Activated CD8-positive, alpha-beta memory T cell treated with anti-CD3 and anti-CD28 coated beads, Interleukin-2, amount 50 U/mL, for 1 hour (primary cell): ENCODE data around the gene KIF5B.
"Not testable (repeated sequence)": the region's sequence is repeated elsewhere in the genome, so short reads cannot be mapped to it uniquely, and the experiment has no call there.

ENCODE experiments used
- DNase-seq: peaks from one replicate; pipeline ENCODE4 v3.0.0-alpha.2; 2020; ENCODE audit errors: extremely low read depth

KIF5B gene

DNA sequence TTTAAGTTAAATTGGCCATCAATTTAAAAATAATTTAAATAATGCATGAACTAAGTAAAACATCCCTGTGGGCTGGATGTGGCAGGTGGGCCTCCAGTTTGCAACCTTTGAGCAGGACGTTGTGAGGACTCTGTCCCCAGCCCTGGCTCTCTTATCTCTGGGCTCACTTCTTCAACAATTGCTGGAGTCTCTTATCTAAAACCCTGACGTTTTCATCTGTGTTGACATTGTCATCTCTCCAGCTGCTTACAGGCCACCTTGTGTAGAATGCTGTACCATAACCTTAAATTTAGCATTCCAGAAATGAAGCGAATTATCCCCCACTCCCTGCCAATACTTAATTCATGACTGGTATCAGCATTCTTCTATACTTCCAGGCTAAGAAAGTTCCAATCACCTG, 3.2 kb upstream of the KIF5B start:
- DNase-seq: no peak

DNA sequence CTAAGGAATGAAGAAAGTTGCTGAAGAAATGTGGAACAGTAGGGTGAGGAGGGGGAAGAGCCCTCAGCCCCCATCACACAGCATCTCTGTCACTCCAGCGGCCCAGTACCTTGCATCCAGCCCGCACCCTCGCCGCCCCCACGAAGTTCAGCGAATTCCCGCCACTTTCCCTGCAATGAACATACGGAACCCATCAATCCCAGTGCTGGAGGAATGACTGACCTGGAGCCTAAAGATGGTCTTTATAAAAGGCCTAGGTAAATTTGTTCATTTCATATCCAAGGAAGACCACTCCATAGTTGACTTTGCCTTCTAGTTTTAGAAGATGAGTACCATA, 779 bp upstream of the KIF5B start:
- no peak for DNase-seq

GRCh38 chr10:32055478-32056135, 618 bp downstream of the KIF5B start:
- DNase-seq: peak; percentile 19

DNA sequence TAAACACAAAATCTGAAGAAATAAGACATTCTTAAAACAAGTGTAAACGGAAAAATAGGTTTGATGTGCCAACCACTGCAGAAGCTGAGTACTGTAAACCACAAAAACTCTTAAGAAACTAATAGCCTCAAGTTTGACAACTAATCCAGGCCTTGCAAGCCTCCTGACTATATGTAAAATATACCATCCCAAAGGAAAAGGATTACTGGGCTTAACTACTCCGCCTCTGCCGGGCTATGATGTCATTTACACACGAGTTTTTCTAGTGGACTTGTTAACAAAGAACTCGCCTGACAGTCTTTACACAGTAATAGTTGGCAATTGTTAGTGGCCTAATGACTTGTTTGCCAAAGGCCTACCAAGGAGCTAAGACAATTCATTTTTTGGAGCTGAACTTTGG, 2.1 kb downstream of the KIF5B start:
- no peak for DNase-seq

- not testable (repeated sequence) for DNase-seq
Observed at GRCh38 chr10:32053392-32053791, 2.8 kb downstream of the KIF5B start.

GRCh38 chr10:32051926-32052325, 4.3 kb downstream of the KIF5B start:
- DNase-seq: no peak

DNA sequence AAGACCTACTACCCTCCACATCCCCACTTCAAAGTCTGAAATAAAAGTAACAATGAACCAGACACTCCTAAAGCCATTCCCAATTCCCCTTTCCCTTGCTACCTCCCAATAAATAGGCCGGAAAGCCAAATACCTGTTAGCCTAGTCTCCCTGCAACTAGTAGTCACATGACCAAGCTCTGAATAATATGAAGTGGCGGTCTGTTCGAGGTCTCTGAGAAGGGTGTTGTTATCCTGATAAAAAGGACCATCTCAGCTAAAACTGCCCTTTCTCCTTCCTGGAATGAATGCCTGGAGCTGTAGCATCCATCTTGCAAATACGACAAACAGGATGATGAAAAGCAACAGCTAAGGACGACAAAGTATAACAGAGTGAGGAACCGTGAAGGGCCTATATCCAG, 6.0 kb downstream of the KIF5B start:
- no peak for DNase-seq

DNA sequence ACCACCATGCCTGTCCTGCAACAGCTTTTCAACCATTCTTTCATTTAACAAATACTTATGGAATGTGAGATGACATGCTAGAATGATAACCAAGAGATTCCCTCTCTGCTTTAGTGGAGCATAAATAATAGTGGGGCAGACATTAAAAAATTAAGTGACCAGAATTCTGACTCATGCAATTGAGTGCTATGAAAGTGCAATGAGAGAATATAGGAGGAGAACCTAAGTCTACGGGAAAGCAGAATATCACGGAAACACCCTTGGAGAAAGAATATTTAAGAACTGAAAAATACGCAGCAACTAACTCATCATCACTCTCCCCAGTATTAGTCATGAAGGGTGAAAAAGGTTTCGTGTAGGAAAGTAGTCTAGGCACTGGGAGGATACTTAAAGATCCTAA, 7.1 kb downstream of the KIF5B start:
- no peak for DNase-seq

DNA sequence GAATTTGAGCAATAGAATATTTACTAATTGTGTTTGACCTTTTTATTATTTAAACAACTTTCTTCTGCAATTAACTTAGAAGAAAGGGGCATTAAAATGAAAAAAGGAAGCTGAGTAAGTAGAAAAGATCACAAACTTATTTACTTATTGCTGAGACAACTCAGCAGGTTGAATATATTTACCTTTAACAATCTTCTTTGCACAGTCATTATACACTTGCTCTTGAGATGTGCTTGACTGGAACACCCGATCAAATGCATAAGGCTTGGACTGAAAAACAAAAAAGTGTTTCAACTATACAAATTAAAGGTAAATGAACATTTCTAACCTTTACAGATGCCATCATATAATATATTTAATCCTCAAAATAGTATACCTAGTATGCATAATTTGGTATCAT, 7.9 kb downstream of the KIF5B start:
- DNase-seq: no peak

DNA sequence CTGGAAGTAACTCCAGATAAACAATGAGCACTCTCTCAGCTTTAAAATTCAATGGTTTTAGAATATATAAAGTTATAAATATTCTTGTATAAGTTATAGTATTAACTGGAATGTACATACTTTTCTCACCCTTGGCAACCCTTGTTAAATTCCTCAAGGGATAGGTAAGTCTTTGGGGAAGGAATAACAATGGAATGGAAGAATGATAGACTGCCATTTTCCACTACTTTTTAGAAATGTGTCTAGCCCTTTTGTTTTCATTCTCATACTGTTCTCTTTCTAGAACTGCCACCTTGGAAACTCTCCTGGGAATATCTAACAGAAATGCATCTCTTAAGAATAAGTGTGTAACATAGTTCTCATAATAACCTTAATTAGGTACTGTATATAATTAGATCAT, 8.3 kb downstream of the KIF5B start:
- DNase-seq: no peak

GRCh38 chr10:32046151-32046550, 10.1 kb downstream of the KIF5B start:
- DNase-seq: no peak

DNA sequence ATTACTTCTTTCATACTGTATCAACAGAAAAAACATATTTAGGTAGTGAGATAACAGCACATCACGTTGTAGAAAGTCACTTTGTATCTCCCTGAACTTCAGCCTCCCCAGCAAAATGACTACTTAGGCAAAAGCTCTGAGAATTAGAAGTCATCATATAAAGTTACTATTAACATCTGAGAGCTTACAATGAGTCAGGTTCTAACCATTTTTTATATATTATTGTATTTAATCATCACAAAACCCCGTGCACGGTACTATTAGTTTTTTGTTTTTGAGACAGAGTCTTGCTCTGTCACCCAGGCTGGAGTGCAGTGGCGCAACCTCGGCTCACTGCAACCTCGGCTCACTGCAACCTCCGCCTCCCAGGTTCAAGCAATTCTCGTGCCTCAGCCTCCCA, 13.5 kb downstream of the KIF5B start:
- not testable (repeated sequence) for DNase-seq

GRCh38 chr10:32041290-32042028, 14.8 kb downstream of the KIF5B start:
- no peak for DNase-seq

DNA sequence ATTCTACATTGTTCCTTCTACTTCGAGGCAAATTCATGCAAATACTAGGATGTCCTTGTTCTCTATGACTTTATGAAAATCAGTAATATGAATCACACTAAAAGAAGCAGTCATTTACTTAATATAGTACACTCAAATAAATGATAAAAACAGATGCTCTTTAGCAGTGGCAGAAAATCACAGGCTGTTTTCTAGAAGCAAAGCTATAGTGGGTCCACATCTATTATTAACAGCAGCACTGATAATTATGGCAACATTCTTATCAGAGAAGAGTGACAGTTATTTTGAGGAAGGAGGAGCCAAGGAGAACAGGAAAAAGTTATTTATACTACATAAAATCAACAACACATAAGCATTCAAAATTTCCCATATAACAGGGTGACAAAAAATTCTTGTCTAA, 16.5 kb downstream of the KIF5B start:
- no peak for DNase-seq

DNA sequence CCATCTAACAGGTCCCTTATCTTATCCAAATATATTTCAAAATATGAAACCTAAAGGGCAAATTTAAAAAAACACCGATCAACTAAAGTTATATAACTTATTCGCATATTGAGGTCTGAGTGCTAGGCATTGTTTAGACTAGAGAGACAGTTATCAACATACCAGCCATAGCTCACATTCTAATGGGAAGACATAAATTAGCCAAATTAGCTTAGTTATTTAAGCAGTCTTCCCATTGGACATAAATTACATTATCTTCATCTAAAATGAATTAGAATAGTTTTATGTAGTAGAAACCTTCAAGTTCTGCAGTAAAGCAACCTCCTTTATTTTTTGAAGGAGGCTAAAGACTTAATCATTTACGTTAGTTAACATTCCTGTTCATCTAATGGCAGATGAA, 17.4 kb downstream of the KIF5B start:
- DNase-seq: no peak

GRCh38 chr10:32036922-32037321, 19.3 kb downstream of the KIF5B start:
- DNase-seq: no peak

GRCh38 chr10:32035038-32035437, 21.2 kb downstream of the KIF5B start:
- DNase-seq: no peak

DNA sequence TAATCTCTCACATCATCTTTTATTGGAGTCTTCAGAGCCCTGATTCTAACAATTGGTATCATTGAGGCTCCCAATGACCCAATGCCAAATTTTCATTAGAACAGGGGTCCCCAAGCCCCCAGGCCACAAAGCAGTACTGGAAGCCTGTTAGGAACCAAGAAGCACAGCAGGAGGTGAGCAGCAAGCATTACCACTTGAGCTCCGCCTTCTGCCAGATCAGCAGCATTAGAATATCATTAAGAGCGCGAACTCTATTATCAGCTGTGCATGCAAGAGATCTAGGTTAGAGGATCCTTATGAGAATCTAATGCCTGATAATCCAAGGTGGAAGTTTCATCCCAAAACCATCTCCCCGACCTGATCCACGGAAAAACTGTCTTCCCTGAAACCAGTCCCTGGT, 23.1 kb downstream of the KIF5B start:
- no peak for DNase-seq

DNA sequence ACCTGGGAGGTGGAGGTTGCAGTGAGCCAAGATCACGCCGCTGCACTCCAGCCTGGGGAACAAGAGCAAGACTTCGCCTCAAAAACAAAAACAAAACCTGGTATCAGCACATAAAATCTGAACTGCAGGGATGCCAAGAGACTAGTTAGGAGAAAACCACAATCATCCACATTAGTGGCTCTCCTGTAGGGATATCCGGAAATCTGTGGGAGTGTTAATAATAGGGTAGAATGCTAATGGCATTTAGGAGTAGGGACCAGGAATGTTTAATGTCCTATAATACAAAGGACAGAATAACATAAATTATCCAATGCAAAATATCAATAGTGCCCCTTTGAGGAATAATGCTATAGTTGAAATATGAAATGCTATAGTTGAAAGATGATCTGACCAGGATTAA, 24.3 kb downstream of the KIF5B start:
- no peak for DNase-seq

DNA sequence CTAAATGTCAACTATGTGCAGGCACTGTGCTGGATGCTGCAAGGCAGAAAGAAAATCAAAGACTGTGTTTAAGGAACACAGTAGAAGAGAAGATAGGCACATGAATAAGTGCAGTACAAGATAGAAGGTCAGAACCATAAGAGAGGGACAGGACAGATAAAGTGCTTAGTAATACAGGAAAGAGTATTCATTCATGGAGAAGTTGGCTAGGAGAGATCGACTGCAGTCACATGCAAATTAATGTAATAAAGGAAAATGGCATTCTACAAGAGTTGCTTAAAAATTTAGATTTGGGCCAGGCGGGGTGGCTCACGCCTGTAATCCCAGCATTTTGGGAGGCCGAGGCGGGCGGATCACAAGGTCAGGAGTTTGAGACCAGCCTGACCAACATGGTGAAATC, 24.8 kb downstream of the KIF5B start:
- DNase-seq: no peak

- no peak for DNase-seq
Observed at GRCh38 chr10:32028710-32029109, 27.5 kb downstream of the KIF5B start.

GRCh38 chr10:32023264-32023663, 33.0 kb downstream of the KIF5B start:
- no peak for DNase-seq

- DNase-seq: no peak
Observed at GRCh38 chr10:32017044-32017443, 39.2 kb downstream of the KIF5B start.

GRCh38 chr10:32015386-32015785, 40.8 kb downstream of the KIF5B start:
- DNase-seq: no peak
